Fibroblast of lung (primary cell): ENCODE measurements around the gene MORC4. TPM values are rescaled to one million over a fixed set of nuclear protein-coding genes. Genes with fewer than 3 reads are reported as not detected.

ENCODE experiments used
- DNase-seq, 2 donors: peaks; one replicate each; pipeline versions ENCODE4 v3.0.0 to v3.0.0-alpha.2; 2010; ENCODE audit warnings: low read depth in 2 of 2
- H2AFZ ChIP-seq: 2 replicates; pipeline ENCODE4 v1.5.1; 2012; ENCODE audit warnings: low read length, control low read depth, inconsistent platforms
- H3K27ac ChIP-seq: 2 replicates; pipeline ENCODE4 v1.5.1; 2011; ENCODE audit warnings: low read length, control low read depth; ENCODE audit not compliant: insufficient read depth
- H3K27me3 ChIP-seq: 2 replicates; pipeline ENCODE4 v1.5.1; 2011; ENCODE audit warnings: mild to moderate bottlenecking, low read length; ENCODE audit not compliant: control insufficient read depth, insufficient read depth
- H3K36me3 ChIP-seq: 2 replicates; pipeline ENCODE4 v1.5.1; 2011; ENCODE audit warnings: low read length; ENCODE audit not compliant: control insufficient read depth, insufficient read depth
- H3K4me1 ChIP-seq: 2 replicates; pipeline ENCODE4 v1.5.1; 2011; ENCODE audit warnings: low read length; ENCODE audit not compliant: control insufficient read depth, insufficient read depth; ENCODE audit errors: extremely low read depth
- H3K4me2 ChIP-seq: 2 replicates; pipeline ENCODE4 v1.5.1; 2011; ENCODE audit warnings: low read length, control low read depth; ENCODE audit not compliant: insufficient read depth; ENCODE audit errors: extremely low read depth
- H3K4me3 ChIP-seq, 4 experiments: fragments of 200-600 bp in 1 of 4; sonication (generic) in 1 of 4; replicated peaks in 1 of 4; 2 replicates each; pipeline ENCODE4 v1.5.1; 2011 to 2016; ENCODE audit warnings: low read length in 4 of 4, low read depth in 3 of 4, mild to moderate bottlenecking in 3 of 4, control low read depth in 2 of 4, inconsistent platforms in 1 of 4, mixed read lengths in 1 of 4; ENCODE audit not compliant: insufficient read depth in 1 of 4; ENCODE audit errors: control extremely low read depth in 1 of 4
- H3K79me2 ChIP-seq: 2 replicates; pipeline ENCODE4 v1.5.1; 2012; ENCODE audit warnings: mild to moderate bottlenecking, low read length, inconsistent platforms; ENCODE audit not compliant: control insufficient read depth, insufficient read depth
- H3K9ac ChIP-seq: 2 replicates; pipeline ENCODE4 v1.5.1; 2011; ENCODE audit warnings: mild to moderate bottlenecking, low read length, control low read depth; ENCODE audit not compliant: insufficient read depth
- H3K9me3 ChIP-seq: 2 replicates; pipeline ENCODE4 v1.5.1; 2012; ENCODE audit warnings: low read depth, low read length; ENCODE audit not compliant: control insufficient read depth, insufficient read depth
- H4K20me1 ChIP-seq: 2 replicates; pipeline ENCODE4 v1.5.1; 2011; ENCODE audit warnings: low read length; ENCODE audit not compliant: control insufficient read depth, insufficient read depth; ENCODE audit errors: extremely low read depth
- EZH2 ChIP-seq: IDR thresholded peaks from 2 replicates; pipeline ENCODE4 v1.5.1; 2012; ENCODE audit warnings: low read length, control low read depth, mild to moderate bottlenecking; ENCODE audit errors: missing control alignments
- polyA plus RNA-seq, 2 donors: library from polyadenylated mRNA; depleted of rRNA in 1 of 2; stranded (reverse) in 1 of 2; unstranded in 1 of 2; fragments of >200 nt; gene quantifications; 2 replicates each; pipeline ENCODE4 v1.2.1, GENCODE V29; 2011 to 2012; ENCODE audit warnings: missing spikeins in 1 of 2
- total RNA-seq: library from RNA; depleted of rRNA; stranded (reverse); fragments of >200 nt; gene quantifications from 2 replicates; pipeline ENCODE4 v1.2.1, GENCODE V29; 2014
- TF ChIP-seq, protein P1 (sequence below), 2 donors: IDR thresholded peaks in 1 of 2; conservative IDR thresholded peaks in 1 of 2; 1 replicate in 1 of 2; 2 replicates in 1 of 2; pipeline ENCODE4 v1.5.1; 2011 to 2012; ENCODE audit warnings: low read length in 2 of 2, control low read depth in 1 of 2, inconsistent platforms in 1 of 2, low read depth in 1 of 2, mild to moderate bottlenecking in 1 of 2

MORC4 gene
- total and polyA plus RNA-seq, 2 donors (not counting 1 experiment from before 2014, with no cell fraction given), result 27.5 to 44.8 TPM

DNA sequence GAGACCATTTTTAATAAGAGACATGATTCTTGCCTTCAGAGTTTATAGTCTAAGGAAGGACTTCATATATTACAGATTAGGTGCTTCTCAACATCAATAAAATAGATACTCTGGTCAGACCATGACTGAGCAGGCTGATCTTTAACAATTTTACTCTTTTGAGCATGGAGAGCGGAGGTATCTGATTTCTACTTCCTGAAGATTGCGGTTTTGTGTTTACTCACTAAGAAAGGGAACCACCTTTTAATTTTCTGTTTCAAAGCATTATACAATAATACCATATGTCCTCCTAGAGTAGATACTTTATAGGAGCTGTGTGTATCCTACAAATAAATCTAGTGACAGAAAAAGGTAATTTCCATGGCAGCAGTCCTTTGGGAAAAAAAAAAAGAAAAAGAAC lies 12.5 kb downstream of the MORC4 start:
- TF ChIP-seq, protein P1, sequence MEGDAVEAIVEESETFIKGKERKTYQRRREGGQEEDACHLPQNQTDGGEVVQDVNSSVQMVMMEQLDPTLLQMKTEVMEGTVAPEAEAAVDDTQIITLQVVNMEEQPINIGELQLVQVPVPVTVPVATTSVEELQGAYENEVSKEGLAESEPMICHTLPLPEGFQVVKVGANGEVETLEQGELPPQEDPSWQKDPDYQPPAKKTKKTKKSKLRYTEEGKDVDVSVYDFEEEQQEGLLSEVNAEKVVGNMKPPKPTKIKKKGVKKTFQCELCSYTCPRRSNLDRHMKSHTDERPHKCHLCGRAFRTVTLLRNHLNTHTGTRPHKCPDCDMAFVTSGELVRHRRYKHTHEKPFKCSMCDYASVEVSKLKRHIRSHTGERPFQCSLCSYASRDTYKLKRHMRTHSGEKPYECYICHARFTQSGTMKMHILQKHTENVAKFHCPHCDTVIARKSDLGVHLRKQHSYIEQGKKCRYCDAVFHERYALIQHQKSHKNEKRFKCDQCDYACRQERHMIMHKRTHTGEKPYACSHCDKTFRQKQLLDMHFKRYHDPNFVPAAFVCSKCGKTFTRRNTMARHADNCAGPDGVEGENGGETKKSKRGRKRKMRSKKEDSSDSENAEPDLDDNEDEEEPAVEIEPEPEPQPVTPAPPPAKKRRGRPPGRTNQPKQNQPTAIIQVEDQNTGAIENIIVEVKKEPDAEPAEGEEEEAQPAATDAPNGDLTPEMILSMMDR (conservative IDR thresholded peaks at IDR 0.05 in 1 of 2, IDR thresholded peaks at IDR 0.05 in 1 of 2; ENCODE audit: low read depth in 1 of 2, low read length in 2 of 2), result no peak
- no peak for TF ChIP-seq EZH2
- no peak overlapping the region for H3K4me2 ChIP-seq
- no peaks in the 10 kb centered on the region for H4K20me1 ChIP-seq
- no peak overlapping the region for H2AFZ ChIP-seq
- no peaks in the 10 kb centered on the region for H3K27me3 ChIP-seq
- no peak overlapping the region for H3K9ac ChIP-seq
- no peak for DNase-seq
- H3K4me1 ChIP-seq, result no peaks in the 10 kb centered on the region
- no peaks in the 10 kb centered on the region for H3K79me2 ChIP-seq
- H3K27ac ChIP-seq, result no peak overlapping the region
- H3K4me3 ChIP-seq, result no peak overlapping the region
- no peaks in the 10 kb centered on the region for H3K9me3 ChIP-seq
- H3K36me3 ChIP-seq, result no peaks in the 10 kb centered on the region

- H3K36me3 ChIP-seq, result no peaks in the 10 kb centered on the region
- no peaks in the 10 kb centered on the region for H3K9me3 ChIP-seq
- H3K4me2 ChIP-seq, result no peak overlapping the region
- no peaks in the 10 kb centered on the region for H3K4me1 ChIP-seq
- H4K20me1 ChIP-seq, result no peaks in the 10 kb centered on the region
- H3K79me2 ChIP-seq, result no peaks in the 10 kb centered on the region
- no peak overlapping the region for H3K4me3 ChIP-seq
- no peak overlapping the region for H3K27ac ChIP-seq
- no peaks in the 10 kb centered on the region for H3K27me3 ChIP-seq
- TF ChIP-seq, protein P1 (conservative IDR thresholded peaks at IDR 0.05 in 1 of 2, IDR thresholded peaks at IDR 0.05 in 1 of 2; ENCODE audit: low read depth in 1 of 2, low read length in 2 of 2), result no peak
- TF ChIP-seq EZH2, result no peak
- no peak overlapping the region for H2AFZ ChIP-seq
- no peak for DNase-seq
- H3K9ac ChIP-seq, result no peak overlapping the region
These were observed 18.9 kb downstream of the MORC4 start for GRCh38 chrX:106980952-106981626.

DNA sequence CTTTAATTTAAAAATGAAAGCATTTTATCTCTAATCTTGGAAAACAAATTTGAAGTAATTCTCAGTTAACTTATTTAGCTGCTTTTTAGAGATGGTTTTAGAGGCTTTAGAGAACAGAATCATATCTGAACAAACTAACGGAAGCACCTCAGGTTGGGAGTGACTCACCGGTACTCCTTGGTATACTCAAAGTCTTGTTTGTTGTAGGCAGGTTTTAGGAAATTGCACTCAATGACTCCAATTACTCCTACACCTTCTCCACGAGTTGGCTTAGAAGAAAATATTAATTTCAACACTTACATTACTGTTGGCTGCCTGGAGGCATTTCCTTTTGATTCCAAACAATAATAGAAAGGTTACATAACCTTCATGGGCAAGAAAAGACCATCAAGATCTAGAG lies 23.6 kb downstream of the MORC4 start:
- no peak for DNase-seq
- Histone ChIP-seq H3K9ac (no peak overlapping the region), H3K27ac (no peak overlapping the region), H2AFZ (no peak overlapping the region), H4K20me1 (no peaks in the 10 kb centered on the region), H3K27me3 (no peaks in the 10 kb centered on the region), H3K9me3 (no peaks in the 10 kb centered on the region), H3K36me3 (no peaks in the 10 kb centered on the region), H3K4me3 (no peak overlapping the region), H3K4me1 (no peaks in the 10 kb centered on the region), H3K79me2 (no peaks in the 10 kb centered on the region), H3K4me2 (no peak overlapping the region)
- TF ChIP-seq, protein P1 (conservative IDR thresholded peaks at IDR 0.05 in 1 of 2, IDR thresholded peaks at IDR 0.05 in 1 of 2; ENCODE audit: low read depth in 1 of 2, low read length in 2 of 2), result no peak
- no peak for TF ChIP-seq EZH2
